Mammary epithelial cell (primary cell): ENCODE data around the gene KIF18A.

ENCODE experiments used
- CTCF ChIP-seq, 2 donors: IDR thresholded peaks in 1 of 2; conservative IDR thresholded peaks in 1 of 2; 2 replicates each; pipeline ENCODE4 v1.5.1; 2011 to 2012; ENCODE audit warnings: inconsistent platforms in 2 of 2, low read length in 2 of 2, mild to moderate bottlenecking in 2 of 2, control low read depth in 1 of 2, low read depth in 1 of 2; ENCODE audit not compliant: insufficient read depth in 1 of 2; ENCODE audit errors: extremely low read depth in 1 of 2
- EZH2 ChIP-seq: IDR thresholded peaks from 2 replicates; pipeline ENCODE4 v1.6.1; 2012; ENCODE audit warnings: low read length, inconsistent platforms, borderline replicate concordance

- no peak for TF ChIP-seq CTCF (conservative IDR thresholded peaks at IDR 0.05 in 1 of 2, IDR thresholded peaks at IDR 0.05 in 1 of 2; ENCODE audit: extremely low read depth in 1 of 2, insufficient read depth in 1 of 2, low read depth in 1 of 2, low read length in 2 of 2)
- TF ChIP-seq EZH2, result no peak
These were observed 36.9 kb upstream of the KIF18A start for GRCh38 chr11:28144808-28145207.
